ENCODE results near the gene COLEC11.
"Not testable (repeated sequence)": the region's sequence is repeated elsewhere in the genome, so short reads cannot be mapped to it uniquely, and the experiment has no call there.

The COLEC11 gene

DNA sequence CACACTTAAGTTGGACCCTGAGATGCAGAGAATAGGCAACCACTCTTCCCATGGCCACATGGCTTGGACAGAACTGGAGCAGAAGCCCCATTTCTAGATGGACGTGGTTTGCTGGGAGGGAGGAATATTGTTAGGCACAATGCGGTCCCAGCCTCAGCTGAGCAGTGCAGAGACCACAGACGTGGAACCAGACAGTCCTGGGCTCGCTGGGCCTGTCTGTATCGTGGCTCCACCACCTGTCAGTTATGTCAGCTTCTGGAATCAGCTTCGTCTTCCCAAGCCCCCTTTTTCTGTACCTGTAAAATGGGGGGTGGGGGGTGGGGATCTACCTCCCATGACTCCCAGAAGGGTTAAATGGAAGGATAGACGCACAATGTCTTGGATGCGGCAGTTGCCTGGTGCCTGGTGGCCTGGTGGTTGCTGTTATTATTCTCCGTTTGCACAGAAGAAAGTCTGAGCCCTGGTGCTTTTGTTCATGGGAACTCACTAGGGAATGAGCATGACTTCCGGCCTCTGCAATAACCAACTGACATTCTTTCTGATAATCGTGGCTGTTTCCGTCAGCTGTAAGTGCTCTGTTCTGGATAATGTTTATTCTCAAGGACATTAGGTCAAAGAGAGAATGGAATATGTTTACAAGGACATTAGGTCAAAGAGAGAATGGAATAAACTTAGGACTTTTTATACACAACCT, 31.4 kb downstream of the COLEC11 start:
- DNase-seq, result no peak

DNA sequence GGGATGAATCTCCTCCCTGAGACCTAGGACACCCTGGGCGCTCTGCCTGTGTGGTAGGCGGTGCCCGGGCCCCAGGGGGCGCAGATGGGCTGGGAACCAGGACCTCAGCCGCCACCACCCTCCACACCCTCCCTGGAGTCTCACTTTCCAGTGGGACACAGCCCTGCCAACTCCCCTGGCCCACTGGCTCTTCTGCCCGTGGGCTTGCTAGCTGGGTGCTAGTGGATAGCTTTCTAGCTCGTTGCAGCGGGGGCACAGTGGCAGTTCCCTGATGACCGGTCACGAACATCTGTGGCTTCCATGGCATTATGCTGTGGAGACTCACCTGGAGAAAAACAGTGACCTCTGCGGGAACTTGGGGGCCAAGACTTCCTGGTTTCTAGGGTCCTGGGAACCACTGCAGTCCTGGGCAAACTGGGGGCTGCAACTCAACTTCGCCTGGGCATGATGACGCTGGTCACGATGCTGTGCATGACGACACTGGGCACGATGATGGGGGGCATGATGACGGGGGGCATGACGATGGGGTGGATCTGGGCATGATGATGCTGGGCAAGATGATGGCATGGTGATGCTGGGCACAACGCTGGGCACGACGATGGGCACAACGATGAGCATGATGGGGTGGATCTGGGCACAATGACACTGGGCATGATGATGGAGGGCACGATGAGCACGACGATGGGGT, 32.0 kb downstream of the COLEC11 start:
- no peak for DNase-seq

DNA sequence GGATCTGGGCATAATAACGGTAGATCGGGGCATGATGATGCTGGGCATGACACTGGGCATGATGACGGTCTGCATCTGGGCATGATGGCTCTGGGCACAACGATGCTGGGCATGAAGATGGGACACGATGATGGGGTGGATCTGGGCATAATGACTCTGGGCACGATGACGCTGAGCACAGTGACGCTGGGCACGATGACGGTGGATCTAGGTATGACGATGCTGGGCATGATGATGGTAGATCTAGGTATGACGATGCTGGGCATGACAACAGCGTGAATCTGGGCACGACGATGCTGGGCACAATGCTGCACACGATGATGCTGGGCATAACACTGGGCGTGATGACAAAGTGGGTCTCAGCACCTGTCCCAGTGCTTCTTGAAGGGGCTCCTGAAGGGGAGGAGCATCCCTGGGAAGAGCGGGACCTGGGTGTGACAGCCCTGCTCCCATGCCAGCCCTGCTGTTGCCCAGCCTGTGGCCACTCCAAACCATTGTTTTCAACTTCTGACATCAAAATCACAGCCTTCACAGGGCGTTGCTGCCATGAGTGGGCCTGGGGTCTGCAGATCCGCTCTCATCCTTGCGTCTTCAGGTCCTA, 32.7 kb downstream of the COLEC11 start:
- DNase-seq, result no peak

DNA sequence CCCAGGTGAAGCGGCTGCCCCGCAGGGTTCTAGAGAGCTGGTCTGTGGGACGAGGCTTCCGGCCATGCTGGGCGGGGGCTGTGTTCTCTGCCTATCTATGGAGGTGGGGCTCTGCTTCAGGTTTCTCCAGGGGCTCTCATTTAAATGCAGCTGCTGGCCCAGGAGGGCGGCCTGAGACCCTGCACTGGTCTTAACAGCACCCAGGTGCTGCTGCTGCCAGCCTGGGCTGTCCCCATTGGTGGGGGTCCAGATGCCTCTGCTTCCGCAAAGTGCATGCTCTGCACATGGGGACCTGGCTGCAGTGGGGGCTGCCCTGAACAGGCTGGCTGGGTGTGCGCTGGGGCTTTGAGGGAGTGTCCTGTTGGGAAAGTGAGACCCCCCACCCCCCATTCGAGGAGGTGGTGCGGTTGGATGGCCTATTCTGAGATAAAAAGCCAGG, 33.3 kb downstream of the COLEC11 start:
- no peak for DNase-seq

DNA sequence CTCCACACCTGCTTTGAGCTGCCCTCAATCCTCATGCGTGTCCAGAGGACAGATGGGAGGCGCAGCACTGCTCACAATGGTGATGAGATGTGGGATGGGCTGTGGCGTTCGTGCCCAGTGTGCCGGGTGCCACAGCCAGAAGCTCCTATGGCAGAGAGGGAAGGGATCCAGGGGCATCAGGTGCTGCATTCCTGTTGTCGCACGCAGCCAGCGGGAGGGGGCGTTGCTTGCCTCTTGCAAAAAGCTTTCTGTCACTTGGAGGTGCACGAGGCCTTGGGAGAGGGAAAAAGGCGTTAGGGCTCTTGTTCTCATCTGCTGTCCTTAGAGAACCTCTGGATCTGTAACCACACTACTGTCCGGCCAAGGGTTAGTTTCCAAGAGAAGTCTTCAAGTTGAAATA, 33.9 kb downstream of the COLEC11 start:
- DNase-seq, result no peak

DNA sequence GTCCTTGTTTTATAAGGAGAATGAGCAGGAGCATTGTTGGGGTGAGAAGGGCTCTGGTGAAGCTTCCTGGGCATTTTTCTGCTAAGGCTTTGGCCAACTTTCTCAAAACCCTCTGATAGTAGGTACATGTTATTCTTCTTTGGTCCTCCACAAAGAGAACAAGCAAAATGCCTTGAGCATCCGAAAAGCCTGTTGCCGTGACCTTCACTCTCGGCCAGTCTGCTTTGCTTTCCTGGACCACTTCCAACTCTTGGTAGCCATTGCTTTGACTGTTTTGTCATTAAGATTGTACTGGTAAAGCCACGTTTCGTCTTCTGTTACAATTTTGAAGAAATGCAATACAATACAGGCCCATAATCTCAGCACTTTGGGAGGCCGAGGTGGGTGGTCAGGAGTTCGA, 35.7 kb downstream of the COLEC11 start:
- DNase-seq, result no peak

DNA sequence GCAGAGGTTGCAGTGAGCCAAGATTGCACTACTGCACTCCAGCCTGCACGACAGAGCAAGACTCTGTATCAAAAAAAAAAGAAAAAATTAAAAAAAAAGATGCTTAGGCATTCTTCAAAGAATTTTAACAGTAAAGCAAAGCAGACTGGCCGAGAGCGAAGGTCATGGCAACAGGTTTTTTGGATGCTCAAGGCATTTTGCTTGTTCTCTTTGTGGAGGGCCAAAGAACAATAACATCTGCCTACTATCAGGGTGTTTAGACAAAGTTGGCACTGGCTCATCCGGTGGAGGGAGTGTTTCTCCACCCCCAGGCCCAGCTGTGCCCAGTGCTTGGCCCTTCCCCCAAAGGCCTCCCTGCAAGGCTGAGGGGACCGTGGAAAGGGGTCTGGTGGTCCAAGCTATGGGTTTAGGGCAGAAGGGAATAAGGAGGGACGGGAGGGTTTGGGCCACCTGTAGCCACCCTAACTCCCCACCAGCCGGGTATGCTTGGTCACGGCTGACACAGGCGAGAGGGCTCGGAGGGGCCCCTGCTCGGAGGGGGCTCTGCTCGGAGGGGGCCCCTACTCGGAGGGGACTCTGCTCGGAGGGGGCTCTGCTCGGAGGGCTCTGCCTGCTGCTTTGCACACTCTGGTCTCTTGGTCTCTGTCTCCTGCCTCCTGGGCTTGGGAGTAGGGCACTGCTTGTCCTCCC, 36.4 kb downstream of the COLEC11 start:
- DNase-seq, result no peak

DNA sequence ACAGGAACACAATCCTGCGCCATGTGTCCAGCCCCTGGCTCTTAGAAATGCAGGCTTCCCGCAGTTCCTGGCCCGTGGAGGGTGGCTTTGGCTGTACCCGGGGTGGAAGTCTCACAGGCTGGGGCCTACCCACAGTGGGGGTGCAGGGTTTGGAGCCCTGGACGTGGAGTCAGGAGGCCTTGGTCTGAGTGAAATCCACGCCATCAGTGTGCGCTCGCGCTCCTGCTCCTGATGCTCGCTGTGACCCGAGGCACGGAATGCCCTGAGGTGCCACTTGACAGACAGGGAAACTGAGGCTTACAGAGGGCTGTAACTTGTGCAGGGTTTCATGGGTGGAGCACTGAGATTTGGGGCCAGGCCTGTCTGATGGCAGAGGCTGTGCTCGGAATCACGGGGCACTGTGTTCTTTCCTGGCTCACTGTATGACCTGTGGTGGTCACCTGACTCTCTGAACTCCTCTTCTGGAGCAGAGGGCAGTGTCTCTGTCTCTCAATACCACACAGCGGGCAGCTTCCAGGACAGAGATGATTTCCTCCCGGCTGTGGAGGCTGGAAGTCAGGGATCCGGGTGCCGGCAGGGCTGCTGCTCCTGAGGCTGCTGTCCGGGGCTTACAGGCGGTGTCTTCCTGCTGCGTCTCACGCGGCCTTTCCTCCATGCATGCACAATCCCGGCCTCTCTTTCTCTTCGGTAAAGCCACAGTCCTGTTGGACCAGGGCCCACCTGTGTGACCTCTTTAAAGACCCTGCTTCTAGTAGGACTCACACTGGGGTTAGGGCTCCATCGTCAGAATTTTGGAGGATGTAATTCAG, 37.1 kb downstream of the COLEC11 start:
- DNase-seq, result no peak

DNA sequence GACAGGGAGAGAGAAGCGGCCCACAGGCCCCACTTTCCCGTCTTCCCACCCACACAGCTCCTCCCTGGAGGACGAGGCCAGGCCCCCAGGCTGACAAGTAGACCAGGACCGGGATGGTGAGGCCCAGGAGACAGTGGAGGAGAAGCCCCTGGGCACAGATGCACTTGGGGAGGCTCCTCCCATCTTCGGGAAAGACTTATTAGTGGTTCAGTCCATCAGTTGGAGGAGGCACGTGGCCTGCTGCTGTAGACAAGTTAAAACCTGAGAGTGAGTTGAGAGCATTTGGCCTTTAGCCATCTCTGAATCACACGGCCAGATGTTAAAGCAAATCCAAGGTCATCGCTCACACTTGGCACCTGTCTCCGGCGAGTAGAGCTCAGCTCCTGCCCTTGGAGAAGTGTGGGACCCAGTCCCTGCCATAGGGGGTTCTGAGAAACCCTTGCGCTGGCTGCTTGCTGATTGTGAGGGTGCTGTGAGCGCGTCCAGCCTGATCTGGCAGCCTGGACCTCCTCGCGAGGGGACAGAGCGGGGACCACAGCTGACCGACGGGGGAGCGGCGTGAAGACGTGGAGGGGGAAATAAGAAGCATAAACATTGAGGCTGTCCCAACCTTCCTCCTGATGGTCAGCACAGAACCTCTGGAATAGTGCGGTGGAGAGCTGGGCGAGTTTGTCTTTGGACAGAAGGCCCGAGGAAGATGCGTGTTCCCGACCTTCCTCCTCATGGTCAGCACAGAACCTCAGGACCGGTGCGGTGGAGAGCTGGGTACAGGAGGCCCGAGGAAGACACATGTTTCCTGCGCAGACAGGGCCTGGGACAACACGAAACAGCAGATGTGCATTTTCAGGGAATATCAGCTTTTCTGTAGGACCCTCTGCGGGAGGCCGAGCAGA, 38.4 kb downstream of the COLEC11 start:
- no peak for DNase-seq

DNA sequence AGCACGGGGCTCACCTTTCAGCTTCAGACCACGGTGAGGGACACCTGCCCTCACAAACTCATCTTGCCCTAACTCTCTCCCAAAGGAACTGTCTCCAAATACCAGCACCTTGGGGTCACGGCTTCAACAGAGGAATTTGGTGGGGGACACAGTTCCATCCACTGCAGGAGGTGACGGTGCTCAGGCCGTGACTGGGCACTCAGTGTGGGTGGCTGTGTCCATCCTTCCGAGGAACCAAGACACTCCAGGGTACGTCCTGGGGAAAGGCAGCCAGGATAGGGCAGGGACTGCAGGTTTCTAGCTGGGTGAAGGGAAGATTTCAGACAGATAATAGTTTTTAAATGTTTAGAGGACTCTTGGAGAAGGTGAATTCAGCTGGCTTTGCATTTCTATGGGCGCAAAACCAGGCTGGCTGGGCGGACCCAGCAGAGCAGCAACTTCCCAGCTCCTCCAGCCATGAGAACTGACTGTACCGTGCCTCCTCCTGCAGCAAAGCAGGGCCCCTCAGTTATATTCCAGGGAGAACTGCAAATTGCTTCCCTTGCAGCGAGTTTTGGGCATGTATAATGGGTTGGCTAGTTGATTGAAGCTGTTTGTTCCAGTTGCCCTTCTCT, 39.2 kb downstream of the COLEC11 start:
- DNase-seq, result no peak

DNA sequence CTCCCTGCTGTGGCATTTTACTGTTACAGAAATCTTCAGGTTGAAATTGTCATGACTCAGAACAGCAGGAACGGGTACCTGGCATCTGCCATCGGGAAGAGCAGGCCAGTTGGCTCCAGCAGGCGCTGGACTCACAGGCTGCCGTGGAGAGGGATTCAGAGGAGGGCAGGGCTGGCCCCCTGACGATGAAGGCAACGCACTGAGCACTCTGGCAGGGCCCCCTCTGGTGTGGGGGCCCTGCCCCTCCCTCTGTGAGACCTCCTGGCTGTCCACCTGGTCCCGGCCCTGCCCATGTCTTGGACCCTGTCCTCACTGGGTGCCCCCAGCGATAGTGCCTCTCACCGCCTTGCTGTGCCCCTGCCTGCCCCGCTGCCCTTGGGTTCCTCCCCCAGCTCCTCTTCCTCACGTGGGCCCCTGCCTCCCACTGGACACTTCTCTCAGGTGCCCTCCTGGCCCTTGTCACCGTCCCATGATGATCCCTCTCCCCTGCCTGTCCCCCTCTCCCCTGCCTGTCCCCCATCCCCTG, 39.7 kb downstream of the COLEC11 start:
- DNase-seq, result no peak

DNA sequence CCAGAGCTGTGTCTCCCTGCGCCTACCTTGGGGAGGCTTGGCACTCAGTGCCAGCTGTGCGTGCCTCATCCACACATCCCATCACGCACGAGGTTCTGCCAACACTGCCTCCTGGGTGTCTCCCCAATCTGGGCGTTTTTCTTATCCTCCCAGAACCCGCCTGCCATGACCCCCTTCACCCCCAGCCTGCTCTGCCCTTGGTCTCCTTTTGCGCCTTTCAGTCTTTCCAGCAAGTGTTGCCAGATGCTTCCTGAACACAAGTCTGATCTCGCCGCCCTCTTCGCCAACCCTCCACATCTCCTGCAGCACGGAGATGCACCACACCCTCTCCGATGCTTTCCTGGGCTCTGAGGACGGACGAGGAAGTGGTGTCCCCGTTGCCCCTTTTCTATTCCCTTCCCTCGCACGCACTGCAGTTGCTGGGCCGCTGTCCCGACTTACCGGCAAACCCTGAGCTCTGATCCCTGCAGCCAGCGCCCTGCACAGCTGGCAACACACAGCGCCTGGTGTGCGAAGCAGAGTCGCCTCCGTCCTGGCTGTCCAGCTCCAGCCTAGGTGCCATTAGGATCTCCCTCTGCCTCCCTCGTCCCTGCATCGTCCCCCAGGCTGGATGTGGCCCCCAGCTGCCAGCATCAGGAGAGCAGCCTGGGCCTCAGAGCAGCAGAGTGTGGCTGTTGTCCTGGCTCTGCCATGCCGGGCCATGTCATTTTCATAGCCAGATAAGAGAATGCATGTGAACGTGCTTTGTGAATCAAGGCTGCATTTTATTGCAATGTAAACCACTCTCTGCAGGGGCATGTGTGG, 40.5 kb downstream of the COLEC11 start:
- no peak for DNase-seq

DNA sequence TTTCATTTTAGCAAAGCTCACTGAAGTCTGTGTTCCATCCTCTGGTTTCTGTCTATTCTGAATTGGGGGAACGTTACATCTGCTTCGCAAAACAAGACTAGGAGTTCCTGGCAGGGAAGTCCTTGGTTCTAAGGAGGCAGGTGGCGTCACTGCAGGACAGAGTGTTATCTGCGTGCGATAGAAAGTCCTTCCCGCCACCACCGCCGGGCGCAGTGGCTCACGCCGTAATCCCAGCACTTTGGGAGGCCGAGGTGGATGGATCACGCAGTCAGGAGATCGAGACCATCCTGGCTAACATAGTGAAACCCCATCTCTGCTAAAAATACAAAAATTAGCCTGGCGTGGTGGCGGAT, 41.0 kb downstream of the COLEC11 start:
- DNase-seq, result not testable (repeated sequence)

DNA sequence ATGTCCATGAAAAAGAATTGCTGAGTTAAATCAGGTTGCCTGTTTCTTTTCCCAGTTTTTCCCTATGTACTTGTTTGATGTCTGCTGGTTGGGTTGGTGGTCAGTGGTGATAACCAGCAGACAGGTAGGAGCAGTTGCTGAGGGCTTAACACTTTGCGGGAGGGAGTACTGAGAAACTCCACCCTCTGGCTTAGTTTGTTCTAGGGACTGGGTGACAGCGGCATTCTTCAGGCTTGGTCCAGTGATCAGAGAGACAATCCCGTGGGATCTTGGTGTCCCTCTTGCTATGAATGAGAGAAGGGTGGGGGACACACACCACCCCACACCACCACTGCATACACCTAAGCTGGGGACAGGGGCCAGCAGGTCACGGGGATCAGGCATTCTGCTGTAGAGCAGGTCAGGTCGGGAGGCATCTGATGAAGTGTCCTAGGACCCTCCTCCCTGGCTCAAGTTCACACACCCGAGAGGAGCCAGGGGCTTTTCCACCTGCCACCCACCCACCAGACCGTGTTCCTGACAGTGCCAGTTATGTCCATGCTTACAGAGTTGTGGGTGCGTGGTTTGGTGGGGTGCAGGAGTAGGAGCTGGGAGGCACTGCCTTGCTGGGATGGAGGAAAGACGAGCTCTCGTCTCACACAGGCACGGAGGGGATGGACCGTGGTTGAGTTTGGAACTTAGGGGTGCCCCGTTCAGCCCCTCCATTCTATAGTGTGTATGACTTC, 41.8 kb downstream of the COLEC11 start:
- DNase-seq, result no peak

DNA sequence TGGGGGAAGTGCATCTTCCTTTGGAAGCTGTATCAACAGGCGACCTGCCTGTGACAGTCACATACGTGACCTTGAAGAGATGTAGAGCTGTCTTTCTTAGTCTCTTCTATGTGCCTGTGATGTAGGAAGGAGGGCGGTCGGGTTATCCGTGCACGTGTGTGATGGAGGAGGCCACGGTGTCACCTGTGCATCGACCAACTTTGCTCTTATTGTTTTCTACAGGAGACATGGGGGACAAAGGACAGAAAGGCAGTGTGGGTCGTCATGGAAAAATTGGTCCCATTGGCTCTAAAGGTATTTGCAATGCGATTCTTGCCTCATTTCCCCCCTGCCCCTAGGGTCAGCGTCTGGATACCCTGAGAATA, 42.4 kb downstream of the COLEC11 start:
- DNase-seq, result no peak

DNA sequence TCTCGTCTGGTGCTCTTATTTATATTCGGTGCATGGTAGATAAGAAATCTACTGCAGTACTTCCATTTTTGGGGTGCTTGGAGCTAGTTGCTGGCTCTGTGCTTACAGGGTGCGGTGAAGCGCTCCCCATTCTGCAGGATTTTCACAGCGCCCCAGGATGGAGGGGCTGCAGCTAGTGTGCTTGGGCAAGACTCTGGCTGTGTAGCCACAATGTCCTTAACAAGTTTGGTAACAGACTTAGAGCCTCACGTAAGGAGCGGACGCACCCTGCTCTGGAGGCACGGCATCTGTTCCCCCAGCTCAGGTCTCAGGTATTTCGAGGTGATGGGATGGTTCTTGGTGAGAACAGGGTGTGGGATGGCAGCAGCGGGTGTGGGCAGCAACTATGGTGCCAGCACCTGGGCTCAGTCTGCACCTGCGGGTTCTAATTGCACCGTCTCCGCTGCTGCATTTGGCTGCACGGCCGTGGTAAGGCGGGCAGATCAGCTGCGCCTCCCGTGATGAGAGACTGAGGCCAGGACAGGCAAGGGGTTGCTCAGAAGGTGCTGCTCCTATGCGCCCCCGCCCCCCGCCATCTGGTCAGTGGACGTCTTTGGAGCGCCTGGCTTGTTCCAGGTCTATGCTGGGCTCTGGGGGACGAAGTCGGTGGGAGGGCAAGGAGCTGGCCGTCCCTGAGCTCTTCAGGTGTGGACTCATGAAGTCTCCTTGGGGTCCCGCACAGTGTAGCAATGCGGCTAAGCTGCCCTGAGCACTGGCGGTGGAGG, 43.0 kb downstream of the COLEC11 start:
- no peak for DNase-seq

DNA sequence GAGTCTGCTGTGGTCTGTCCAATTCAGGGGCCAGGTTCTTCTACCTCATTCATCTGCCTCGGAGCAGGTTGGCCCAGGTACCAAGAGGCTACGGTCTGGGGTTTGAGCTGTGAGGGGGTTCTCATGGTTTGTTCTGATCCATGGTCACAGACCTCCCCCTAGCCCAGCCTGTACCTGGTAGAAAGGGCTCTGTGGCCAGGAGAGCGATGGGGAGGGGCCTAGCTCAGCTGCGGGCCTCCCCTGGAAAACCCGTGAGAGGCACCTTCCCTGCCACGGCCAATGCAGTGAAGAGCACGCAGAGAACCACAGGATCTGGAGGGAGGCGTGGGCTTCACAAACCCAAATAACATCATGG, 43.5 kb downstream of the COLEC11 start:
- DNase-seq, result no peak

DNA sequence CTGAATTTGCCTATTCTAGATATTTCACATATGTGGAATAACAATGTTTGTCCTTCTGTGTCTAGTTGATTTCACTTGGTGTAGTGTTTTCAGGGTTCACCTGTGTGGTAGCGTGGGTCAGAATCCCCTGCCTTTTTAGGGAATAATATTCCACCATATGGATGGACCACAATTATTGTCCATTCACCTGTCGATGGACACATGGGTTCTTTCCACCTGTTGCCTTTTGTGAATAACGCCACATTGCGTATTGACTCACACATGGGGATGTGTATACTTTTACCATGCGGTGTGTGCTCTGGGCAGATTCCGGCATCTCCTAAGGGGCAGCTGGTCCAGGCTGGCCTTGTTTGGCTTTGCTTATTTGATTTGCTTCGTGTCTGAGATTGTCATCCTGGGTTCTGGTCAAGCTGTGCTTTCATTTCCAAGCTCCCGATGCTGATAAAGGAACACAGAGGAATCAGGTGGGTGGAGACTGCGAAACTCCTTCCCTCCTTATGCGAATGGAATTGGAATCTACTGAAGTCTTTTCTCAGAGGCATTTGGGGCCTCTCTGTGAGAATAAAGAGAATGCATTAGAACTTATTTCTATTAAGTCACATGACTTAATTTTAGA, 44.2 kb downstream of the COLEC11 start:
- no peak for DNase-seq

DNA sequence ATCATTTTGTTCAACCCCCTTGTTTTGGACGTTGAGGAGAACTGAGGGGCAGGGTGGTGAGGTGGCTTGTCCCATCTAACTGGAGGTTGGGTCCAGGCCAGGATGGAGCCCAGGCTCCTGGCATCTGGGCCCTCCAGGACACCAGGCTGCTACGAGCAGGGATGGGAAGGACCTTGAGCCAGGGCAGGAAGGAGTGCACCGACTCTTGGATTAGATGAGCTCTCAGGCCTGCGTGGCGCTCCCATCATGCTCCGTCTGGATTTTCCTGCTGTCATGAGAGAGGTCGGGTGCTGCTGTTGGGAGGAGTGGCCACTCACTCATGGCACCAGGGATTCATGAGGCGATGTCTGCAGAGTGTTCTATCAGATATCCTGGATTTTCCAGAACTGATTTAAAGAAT, 44.7 kb downstream of the COLEC11 start:
- no peak for DNase-seq
